ENCODE results near the gene NXPH1. TPM values are rescaled to one million over a fixed set of nuclear protein-coding genes. Genes with fewer than 3 reads are reported as not detected.

The NXPH1 gene
- total RNA-seq, 1 donor from 2014 or later: not detected

DNA sequence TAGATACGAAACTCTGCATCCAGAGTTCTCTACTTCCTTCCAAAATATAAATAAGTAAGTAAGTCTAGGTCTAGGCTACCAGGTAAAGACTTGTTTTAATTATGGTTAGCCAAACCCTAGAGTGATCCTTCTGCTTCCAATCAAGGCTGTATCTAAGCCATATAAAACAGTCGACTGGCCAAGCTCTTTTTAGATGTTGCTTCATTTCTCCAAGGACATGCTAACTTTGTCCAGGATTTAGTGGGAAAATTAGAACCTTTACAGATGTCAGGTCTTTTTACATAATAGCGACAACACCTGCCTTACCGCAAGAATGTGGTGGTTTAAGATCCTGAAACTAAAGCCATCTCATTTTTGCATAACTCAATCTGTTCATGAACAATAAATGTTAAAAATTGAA is 156.8 kb downstream of the NXPH1 start:
- no peak for DNase-seq
- Mint-ChIP-seq H3K4me3 (no peak overlapping the region), H3K27me3 (no peaks in the 10 kb centered on the region), H3K36me3 (ENCODE audit: low read depth) (no peaks in the 10 kb centered on the region), H3K27ac (no peak overlapping the region), H3K9me3 (no peaks in the 10 kb centered on the region), H3K4me1 (no peaks in the 10 kb centered on the region)
- intact Hi-C loops (cut with micrococcal nuclease): no loop called here
- TF ChIP-seq, protein P1, sequence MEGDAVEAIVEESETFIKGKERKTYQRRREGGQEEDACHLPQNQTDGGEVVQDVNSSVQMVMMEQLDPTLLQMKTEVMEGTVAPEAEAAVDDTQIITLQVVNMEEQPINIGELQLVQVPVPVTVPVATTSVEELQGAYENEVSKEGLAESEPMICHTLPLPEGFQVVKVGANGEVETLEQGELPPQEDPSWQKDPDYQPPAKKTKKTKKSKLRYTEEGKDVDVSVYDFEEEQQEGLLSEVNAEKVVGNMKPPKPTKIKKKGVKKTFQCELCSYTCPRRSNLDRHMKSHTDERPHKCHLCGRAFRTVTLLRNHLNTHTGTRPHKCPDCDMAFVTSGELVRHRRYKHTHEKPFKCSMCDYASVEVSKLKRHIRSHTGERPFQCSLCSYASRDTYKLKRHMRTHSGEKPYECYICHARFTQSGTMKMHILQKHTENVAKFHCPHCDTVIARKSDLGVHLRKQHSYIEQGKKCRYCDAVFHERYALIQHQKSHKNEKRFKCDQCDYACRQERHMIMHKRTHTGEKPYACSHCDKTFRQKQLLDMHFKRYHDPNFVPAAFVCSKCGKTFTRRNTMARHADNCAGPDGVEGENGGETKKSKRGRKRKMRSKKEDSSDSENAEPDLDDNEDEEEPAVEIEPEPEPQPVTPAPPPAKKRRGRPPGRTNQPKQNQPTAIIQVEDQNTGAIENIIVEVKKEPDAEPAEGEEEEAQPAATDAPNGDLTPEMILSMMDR (IDR thresholded peaks at IDR 0.05): no peak
- ATAC-seq (ENCODE audit: low read depth): no peak
- ChIA-PET POLR2A (no interaction called here), CTCF (no interaction called here)

DNA sequence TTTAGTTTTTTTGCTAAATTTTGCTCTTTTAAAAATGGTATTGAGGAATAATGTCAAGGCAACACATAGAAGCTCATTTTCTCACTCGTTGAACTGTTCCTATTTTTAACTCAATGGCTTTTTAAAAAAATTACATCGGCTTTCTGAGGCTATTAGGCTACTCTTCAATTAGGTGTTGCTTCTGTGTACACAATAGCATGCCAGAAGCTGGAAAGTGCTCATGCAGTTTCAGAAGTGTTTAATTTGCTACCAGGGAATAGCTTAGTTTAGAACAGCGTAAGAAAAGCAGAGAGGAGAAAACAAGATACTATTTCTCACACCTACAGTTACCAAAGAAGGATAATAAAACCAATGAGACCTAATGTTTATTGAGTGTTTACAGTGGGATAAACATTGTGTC is 157.4 kb downstream of the NXPH1 start:
- H3K27me3 Mint-ChIP-seq: no peaks in the 10 kb centered on the region
- intact Hi-C loops (cut with micrococcal nuclease): no loop called here
- TF ChIP-seq, protein P1 (IDR thresholded peaks at IDR 0.05): no peak
- DNase-seq (no peak), ATAC-seq (ENCODE audit: low read depth) (no peak)
- no peak overlapping the region for H3K4me3 Mint-ChIP-seq
- POLR2A ChIA-PET: no interaction called here
- no peak overlapping the region for H3K27ac Mint-ChIP-seq
- CTCF ChIA-PET: no interaction called here
- H3K36me3 Mint-ChIP-seq (ENCODE audit: low read depth): no peaks in the 10 kb centered on the region
- H3K9me3 Mint-ChIP-seq: no peaks in the 10 kb centered on the region
- no peaks in the 10 kb centered on the region for H3K4me1 Mint-ChIP-seq

DNA sequence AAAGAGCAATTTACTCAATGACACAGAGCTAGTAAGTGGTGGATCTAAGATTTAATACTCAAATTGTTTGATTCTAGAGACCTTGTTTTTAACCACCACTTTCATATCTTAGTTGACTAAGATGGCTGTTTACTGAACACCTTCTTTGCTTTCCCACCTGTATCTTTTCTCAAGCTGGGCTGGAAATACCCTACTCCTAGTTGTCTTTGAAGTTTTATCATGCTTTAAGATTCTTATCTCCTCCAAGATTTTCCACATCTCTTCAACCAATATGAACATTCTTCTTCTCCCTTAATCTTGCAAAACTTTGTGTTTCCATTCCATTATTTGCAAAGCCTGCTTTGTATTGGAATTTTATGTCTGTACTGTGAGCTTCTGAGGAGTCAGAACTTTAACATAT is 157.9 kb downstream of the NXPH1 start:
- intact Hi-C loops (cut with micrococcal nuclease): no loop called here
- DNase-seq (no peak), ATAC-seq (ENCODE audit: low read depth) (no peak)
- TF ChIP-seq, protein P1 (IDR thresholded peaks at IDR 0.05): no peak
- no peak overlapping the region for H3K27ac Mint-ChIP-seq
- H3K36me3 Mint-ChIP-seq (ENCODE audit: low read depth): no peaks in the 10 kb centered on the region
- no peak overlapping the region for H3K4me3 Mint-ChIP-seq
- H3K4me1 Mint-ChIP-seq: no peaks in the 10 kb centered on the region
- CTCF ChIA-PET: no interaction called here
- H3K9me3 Mint-ChIP-seq: no peaks in the 10 kb centered on the region
- H3K27me3 Mint-ChIP-seq: no peaks in the 10 kb centered on the region
- POLR2A ChIA-PET: no interaction called here

DNA sequence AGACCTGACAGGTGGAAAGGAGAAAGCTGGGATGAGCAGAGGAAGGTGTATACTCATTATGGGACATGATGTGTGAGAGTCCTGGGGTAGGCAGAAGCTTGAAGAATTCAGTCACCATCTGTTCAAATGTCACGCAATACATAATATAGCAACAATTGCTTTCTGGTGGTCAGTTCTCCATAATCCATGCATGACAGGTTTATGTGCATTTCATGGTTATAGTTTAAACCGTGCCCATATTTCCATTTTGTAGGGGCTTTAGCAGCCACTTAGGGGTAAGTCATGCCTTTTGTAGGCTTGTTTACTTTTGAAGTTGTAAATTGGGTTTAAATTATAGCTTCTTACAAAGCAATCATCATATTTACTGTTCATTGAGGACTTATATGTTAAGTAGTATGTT is 158.8 kb downstream of the NXPH1 start:
- Mint-ChIP-seq H3K27ac (no peak overlapping the region), H3K4me3 (no peak overlapping the region), H3K4me1 (no peaks in the 10 kb centered on the region), H3K9me3 (no peaks in the 10 kb centered on the region), H3K36me3 (ENCODE audit: low read depth) (no peaks in the 10 kb centered on the region), H3K27me3 (no peaks in the 10 kb centered on the region)
- ATAC-seq (ENCODE audit: low read depth) (no peak), DNase-seq (no peak)
- CTCF ChIA-PET: no interaction called here
- POLR2A ChIA-PET: no interaction called here
- intact Hi-C loops (cut with micrococcal nuclease): no loop called here
- TF ChIP-seq, protein P1 (IDR thresholded peaks at IDR 0.05): no peak

DNA sequence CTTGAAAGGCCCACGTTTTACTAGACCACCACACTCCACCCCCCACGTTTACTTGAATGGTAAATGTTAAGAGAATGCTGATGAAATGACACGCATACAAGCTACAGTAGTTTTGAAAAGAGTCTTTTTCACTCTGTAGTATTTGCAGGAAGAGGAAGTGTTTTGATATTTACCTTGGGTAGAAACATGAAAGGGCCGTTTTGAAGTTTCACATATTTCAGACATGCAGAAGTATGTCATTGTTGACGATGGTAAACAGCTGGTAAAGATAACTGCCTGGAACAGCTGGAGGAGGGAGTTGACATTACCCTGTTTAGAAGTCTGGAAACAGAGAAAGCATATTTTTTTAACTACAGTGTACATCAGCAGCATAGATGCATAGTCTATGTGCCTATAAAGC is 160.7 kb downstream of the NXPH1 start:
- Mint-ChIP-seq H3K9me3 (no peaks in the 10 kb centered on the region), H3K36me3 (ENCODE audit: low read depth) (no peaks in the 10 kb centered on the region), H3K4me1 (no peaks in the 10 kb centered on the region), H3K4me3 (no peak overlapping the region), H3K27me3 (no peaks in the 10 kb centered on the region), H3K27ac (no peak overlapping the region)
- intact Hi-C loops (cut with micrococcal nuclease): no loop called here
- POLR2A ChIA-PET: no interaction called here
- no peak for ATAC-seq (ENCODE audit: low read depth)
- CTCF ChIA-PET: no interaction called here
- DNase-seq: no peak
- TF ChIP-seq, protein P1 (IDR thresholded peaks at IDR 0.05): no peak
